Measurements from ENCODE around the gene STRA6. TPM values are rescaled to one million over a fixed set of nuclear protein-coding genes. Genes with fewer than 3 reads are reported as not detected.

The STRA6 gene
- polyA plus RNA-seq, 1 of the 3 experiments (the other 2 are of a cell fraction) = 27.9 TPM

DNA sequence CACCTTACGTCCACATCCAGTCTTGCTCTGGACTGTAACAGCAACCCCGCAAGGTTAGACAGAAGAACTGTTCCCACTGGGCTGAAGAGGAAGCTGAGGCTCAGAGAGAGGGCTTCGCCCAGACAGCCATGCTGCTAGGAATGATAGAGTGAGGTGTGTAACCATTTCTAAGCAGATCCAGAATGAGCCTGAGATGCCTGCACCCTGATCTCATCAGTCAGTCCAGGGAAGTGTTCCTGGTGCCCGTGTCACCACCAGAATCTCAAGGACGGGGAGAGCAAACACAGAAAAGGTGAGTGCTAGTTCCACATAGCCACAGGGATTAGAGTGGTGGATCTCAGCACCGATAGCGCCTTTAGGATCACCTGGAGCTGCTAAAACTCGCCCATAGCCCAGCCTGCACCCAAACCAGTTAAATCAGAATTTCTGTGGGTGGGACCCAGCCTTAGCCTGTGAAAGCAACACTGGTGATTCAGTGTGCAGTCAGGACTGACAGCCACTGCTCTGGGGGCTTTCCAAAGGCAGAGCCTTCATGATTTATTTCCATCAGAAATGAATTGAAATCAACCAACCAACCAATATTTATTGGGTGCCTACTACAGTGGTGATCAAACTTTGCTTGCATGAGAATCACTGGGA is 16.8 kb downstream of the STRA6 start:
- CTCF ChIA-PET = interaction anchor here (1.1 to 3.2 kb wide), 3 partner anchors 9 to 122 kb away, joined by 3 to 17 read pairs (median 3); no protein-coding TSS in a partner anchor
- peak overlapping the region in 1 of 2 experiments; percentile 39; a peak in 1 of 4 replicates for H3K27ac ChIP-seq (ENCODE audit: low read depth in 2 of 2, low read length in 1 of 2)
- H3K9me3 ChIP-seq = no peaks in the 10 kb centered on the region
- POLR2A ChIA-PET = interaction anchor here (0.7 kb wide), 2 partner anchors 11 to 13 kb away, joined by 3 read pairs; no protein-coding TSS in a partner anchor
- H3K36me3 ChIP-seq (replicated peaks in 1 of 2; ENCODE audit: control insufficient read depth in 1 of 2, insufficient read depth in 2 of 2, low read length in 1 of 2) = peaks cover 4 to 18% of the 10 kb centered on the region in 2 experiments
- H3K4me3 ChIP-seq (ENCODE audit: low read depth in 2 of 2, low read length in 1 of 2) = no peak overlapping the region
- TF ChIP-seq, protein P1, sequence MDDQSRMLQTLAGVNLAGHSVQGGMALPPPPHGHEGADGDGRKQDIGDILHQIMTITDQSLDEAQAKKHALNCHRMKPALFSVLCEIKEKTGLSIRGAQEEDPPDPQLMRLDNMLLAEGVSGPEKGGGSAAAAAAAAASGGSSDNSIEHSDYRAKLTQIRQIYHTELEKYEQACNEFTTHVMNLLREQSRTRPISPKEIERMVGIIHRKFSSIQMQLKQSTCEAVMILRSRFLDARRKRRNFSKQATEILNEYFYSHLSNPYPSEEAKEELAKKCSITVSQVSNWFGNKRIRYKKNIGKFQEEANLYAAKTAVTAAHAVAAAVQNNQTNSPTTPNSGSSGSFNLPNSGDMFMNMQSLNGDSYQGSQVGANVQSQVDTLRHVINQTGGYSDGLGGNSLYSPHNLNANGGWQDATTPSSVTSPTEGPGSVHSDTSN (IDR thresholded peaks at IDR 0.05) = 0 out of 2 replicates have a peak, but pooled peaks have one; percentile 15
- TF ChIP-seq, protein P2, sequence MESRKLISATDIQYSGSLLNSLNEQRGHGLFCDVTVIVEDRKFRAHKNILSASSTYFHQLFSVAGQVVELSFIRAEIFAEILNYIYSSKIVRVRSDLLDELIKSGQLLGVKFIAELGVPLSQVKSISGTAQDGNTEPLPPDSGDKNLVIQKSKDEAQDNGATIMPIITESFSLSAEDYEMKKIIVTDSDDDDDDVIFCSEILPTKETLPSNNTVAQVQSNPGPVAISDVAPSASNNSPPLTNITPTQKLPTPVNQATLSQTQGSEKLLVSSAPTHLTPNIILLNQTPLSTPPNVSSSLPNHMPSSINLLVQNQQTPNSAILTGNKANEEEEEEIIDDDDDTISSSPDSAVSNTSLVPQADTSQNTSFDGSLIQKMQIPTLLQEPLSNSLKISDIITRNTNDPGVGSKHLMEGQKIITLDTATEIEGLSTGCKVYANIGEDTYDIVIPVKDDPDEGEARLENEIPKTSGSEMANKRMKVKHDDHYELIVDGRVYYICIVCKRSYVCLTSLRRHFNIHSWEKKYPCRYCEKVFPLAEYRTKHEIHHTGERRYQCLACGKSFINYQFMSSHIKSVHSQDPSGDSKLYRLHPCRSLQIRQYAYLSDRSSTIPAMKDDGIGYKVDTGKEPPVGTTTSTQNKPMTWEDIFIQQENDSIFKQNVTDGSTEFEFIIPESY (IDR thresholded peaks at IDR 0.05; ENCODE audit: borderline replicate concordance, low read depth) = no peak
- TF ChIP-seq, protein P3, sequence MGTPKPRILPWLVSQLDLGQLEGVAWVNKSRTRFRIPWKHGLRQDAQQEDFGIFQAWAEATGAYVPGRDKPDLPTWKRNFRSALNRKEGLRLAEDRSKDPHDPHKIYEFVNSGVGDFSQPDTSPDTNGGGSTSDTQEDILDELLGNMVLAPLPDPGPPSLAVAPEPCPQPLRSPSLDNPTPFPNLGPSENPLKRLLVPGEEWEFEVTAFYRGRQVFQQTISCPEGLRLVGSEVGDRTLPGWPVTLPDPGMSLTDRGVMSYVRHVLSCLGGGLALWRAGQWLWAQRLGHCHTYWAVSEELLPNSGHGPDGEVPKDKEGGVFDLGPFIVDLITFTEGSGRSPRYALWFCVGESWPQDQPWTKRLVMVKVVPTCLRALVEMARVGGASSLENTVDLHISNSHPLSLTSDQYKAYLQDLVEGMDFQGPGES (IDR thresholded peaks at IDR 0.05; ENCODE audit: low read depth, low read length) = no peak
- no peak for TF ChIP-seq ELF1 (IDR thresholded peaks at IDR 0.05)
- TF ChIP-seq MXI1 (IDR thresholded peaks at IDR 0.05; ENCODE audit: low read depth, low read length) = no peak
- H3K27me3 ChIP-seq (ENCODE audit: insufficient read depth) = no peaks in the 10 kb centered on the region
- no peaks in the 10 kb centered on the region for H3K79me2 ChIP-seq (ENCODE audit: insufficient read depth)
- 70% methylated on average over 7 of the region's 8 CpGs for whole genome bisulfite sequencing (ENCODE audit: low lambda C conversion rate)
- no peak for DNase-seq
- H3K9ac ChIP-seq = no peak overlapping the region
- H3K4me1 ChIP-seq (ENCODE audit: control insufficient read depth in 1 of 2, insufficient read depth in 2 of 2, low read depth in 1 of 2, low read length in 1 of 2) = peaks cover 9 to 16% of the 10 kb centered on the region in 2 experiments; a peak in 3 of 4 replicates
- no peak overlapping the region for H2AFZ ChIP-seq (ENCODE audit: low read depth)
- H4K20me1 ChIP-seq (ENCODE audit: insufficient read depth) = no peaks in the 10 kb centered on the region
- H3K4me2 ChIP-seq = no peak overlapping the region
- no peaks in the 10 kb centered on the region for H3K9me2 ChIP-seq
- H3F3A ChIP-seq (replicated peaks; ENCODE audit: insufficient read depth) = peaks cover 7% of the 10 kb centered on the region

DNA sequence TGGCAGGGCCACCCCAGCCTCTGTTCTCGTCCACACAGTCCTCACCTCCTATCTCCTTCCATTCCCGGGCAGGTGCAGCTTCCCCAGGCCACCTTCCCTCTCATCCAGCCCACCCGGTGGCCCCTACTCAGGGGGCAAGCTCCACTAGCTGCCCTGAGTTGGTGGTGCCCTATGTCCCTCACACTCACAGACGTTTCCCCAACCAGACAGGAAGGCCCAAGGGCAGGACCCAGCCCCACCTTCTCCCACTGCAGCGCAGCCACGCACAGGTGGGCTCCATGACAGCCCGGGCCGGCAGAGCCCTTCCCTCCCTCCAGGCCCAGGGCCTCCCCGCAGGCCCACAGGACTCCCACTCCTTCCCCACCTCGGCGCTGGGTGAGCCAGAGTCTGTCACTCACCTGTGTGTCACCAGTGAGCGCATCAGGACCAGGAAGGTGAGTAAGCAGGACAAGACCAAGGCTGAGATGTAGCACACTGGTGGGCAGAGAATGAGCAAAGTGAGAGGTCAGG is 17.9 kb downstream of the STRA6 start:
- Histone ChIP-seq H3K9me3 (no peaks in the 10 kb centered on the region), H3K79me2 (ENCODE audit: insufficient read depth) (no peaks in the 10 kb centered on the region), H3K4me2 (no peak overlapping the region), H3K27me3 (ENCODE audit: insufficient read depth) (no peaks in the 10 kb centered on the region), H2AFZ (ENCODE audit: low read depth) (no peak overlapping the region), H3K4me1 (ENCODE audit: control insufficient read depth in 1 of 2, insufficient read depth in 2 of 2, low read depth in 1 of 2, low read length in 1 of 2) (peaks cover 21 to 28% of the 10 kb centered on the region in 2 experiments; a peak in 3 of 4 replicates), H3K9ac (no peak overlapping the region), H4K20me1 (ENCODE audit: insufficient read depth) (no peaks in the 10 kb centered on the region), H3K4me3 (ENCODE audit: low read depth in 2 of 2, low read length in 1 of 2) (no peak overlapping the region), H3F3A (replicated peaks; ENCODE audit: insufficient read depth) (peaks cover 13% of the 10 kb centered on the region), H3K36me3 (replicated peaks in 1 of 2; ENCODE audit: control insufficient read depth in 1 of 2, insufficient read depth in 2 of 2, low read length in 1 of 2) (peaks cover 4 to 13% of the 10 kb centered on the region in 2 experiments), H3K27ac (ENCODE audit: low read depth in 2 of 2, low read length in 1 of 2) (peak overlapping the region in 1 of 2 experiments; percentile 6; a peak in 2 of 4 replicates), H3K9me2 (no peaks in the 10 kb centered on the region)
- ChIA-PET POLR2A (no interaction called here), CTCF (interaction anchor here (1.1 kb wide), 1 partner anchor 10 kb away, joined by 3 read pairs; no protein-coding TSS in a partner anchor)
- DNase-seq = no peak
- TF ChIP-seq, protein P4, sequence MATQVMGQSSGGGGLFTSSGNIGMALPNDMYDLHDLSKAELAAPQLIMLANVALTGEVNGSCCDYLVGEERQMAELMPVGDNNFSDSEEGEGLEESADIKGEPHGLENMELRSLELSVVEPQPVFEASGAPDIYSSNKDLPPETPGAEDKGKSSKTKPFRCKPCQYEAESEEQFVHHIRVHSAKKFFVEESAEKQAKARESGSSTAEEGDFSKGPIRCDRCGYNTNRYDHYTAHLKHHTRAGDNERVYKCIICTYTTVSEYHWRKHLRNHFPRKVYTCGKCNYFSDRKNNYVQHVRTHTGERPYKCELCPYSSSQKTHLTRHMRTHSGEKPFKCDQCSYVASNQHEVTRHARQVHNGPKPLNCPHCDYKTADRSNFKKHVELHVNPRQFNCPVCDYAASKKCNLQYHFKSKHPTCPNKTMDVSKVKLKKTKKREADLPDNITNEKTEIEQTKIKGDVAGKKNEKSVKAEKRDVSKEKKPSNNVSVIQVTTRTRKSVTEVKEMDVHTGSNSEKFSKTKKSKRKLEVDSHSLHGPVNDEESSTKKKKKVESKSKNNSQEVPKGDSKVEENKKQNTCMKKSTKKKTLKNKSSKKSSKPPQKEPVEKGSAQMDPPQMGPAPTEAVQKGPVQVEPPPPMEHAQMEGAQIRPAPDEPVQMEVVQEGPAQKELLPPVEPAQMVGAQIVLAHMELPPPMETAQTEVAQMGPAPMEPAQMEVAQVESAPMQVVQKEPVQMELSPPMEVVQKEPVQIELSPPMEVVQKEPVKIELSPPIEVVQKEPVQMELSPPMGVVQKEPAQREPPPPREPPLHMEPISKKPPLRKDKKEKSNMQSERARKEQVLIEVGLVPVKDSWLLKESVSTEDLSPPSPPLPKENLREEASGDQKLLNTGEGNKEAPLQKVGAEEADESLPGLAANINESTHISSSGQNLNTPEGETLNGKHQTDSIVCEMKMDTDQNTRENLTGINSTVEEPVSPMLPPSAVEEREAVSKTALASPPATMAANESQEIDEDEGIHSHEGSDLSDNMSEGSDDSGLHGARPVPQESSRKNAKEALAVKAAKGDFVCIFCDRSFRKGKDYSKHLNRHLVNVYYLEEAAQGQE (IDR thresholded peaks at IDR 0.05; ENCODE audit: low read depth, low read length) = no peak
- TF ChIP-seq NRF1 (IDR thresholded peaks at IDR 0.05; ENCODE audit: low read depth, low read length) = no peak
- 86% methylated on average over 12 of the region's 12 CpGs for WGBS (ENCODE audit: low lambda C conversion rate)
